ENCODE measurements around the gene SEMA4D.

SEMA4D gene

GRCh38 chr9:89433826-89434225 is 64.1 kb downstream of the SEMA4D start:
- Histone ChIP-seq H3K4me2 (ENCODE audit: low read depth, low read length, poor library complexity, severe bottlenecking) (no peak overlapping the region), H4K20me1 (ENCODE audit: insufficient read depth, low read length, poor library complexity, severe bottlenecking) (peaks cover 93% of the 10 kb centered on the region), H3K9me3 (ENCODE audit: insufficient read depth, low read depth, low read length) (no peaks in the 10 kb centered on the region), H3K4me1 (ENCODE audit: insufficient read depth, low read length, poor library complexity, severe bottlenecking) (peaks cover 30% of the 10 kb centered on the region), H3K4me3 (ENCODE audit: low read length, poor library complexity, severe bottlenecking) (no peak overlapping the region), H3K79me2 (ENCODE audit: insufficient read depth, low read length) (peaks cover 98% of the 10 kb centered on the region), H3K27me3 (ENCODE audit: insufficient read depth, low read length, poor library complexity, severe bottlenecking) (no peaks in the 10 kb centered on the region), H3K36me3 (ENCODE audit: insufficient read depth, low read length) (peaks cover 38% of the 10 kb centered on the region; the same call in 1 of the 2 replicates), H3F3A (ENCODE audit: low read depth) (no peaks in the 10 kb centered on the region), H2AFZ (ENCODE audit: low read length) (no peak overlapping the region), H3K9me2 (replicated peaks; ENCODE audit: low read depth, low read length) (no peaks in the 10 kb centered on the region), H3K9ac (ENCODE audit: low read depth, low read length, poor library complexity, severe bottlenecking) (no peak overlapping the region)
- no peak for TF ChIP-seq EZH2phosphoT487 (IDR thresholded peaks at IDR 0.05; ENCODE audit: borderline replicate concordance)
- TF ChIP-seq CTCF (conservative IDR thresholded peaks at IDR 0.05; ENCODE audit: low read length) = no peak

GRCh38 chr9:89432986-89433530 is 64.9 kb downstream of the SEMA4D start:
- peaks cover 37% of the 10 kb centered on the region for H3K4me1 ChIP-seq (ENCODE audit: insufficient read depth, low read length, poor library complexity, severe bottlenecking)
- H2AFZ ChIP-seq (ENCODE audit: low read length) = no peak overlapping the region
- no peak overlapping the region for H3K9ac ChIP-seq (ENCODE audit: low read depth, low read length, poor library complexity, severe bottlenecking)
- TF ChIP-seq CTCF (conservative IDR thresholded peaks at IDR 0.05; ENCODE audit: low read length) = no peak
- H3K27me3 ChIP-seq (ENCODE audit: insufficient read depth, low read length, poor library complexity, severe bottlenecking) = no peaks in the 10 kb centered on the region
- H3K36me3 ChIP-seq (ENCODE audit: insufficient read depth, low read length) = peaks cover 34% of the 10 kb centered on the region; the same call in 1 of the 2 replicates
- H3K9me3 ChIP-seq (ENCODE audit: insufficient read depth, low read depth, low read length) = no peaks in the 10 kb centered on the region
- no peak overlapping the region for H3K4me2 ChIP-seq (ENCODE audit: low read depth, low read length, poor library complexity, severe bottlenecking)
- H3K9me2 ChIP-seq (replicated peaks; ENCODE audit: low read depth, low read length) = no peaks in the 10 kb centered on the region
- peaks cover 97% of the 10 kb centered on the region for H4K20me1 ChIP-seq (ENCODE audit: insufficient read depth, low read length, poor library complexity, severe bottlenecking)
- no peak overlapping the region for H3K4me3 ChIP-seq (ENCODE audit: low read length, poor library complexity, severe bottlenecking)
- H3F3A ChIP-seq (ENCODE audit: low read depth) = no peaks in the 10 kb centered on the region
- peaks cover 100% of the 10 kb centered on the region for H3K79me2 ChIP-seq (ENCODE audit: insufficient read depth, low read length)

- Histone ChIP-seq H3K4me1 (ENCODE audit: insufficient read depth, low read length, poor library complexity, severe bottlenecking) (peaks cover 45% of the 10 kb centered on the region), H3K4me2 (ENCODE audit: low read depth, low read length, poor library complexity, severe bottlenecking) (no peak overlapping the region), H3K27me3 (ENCODE audit: insufficient read depth, low read length, poor library complexity, severe bottlenecking) (no peaks in the 10 kb centered on the region), H3K9ac (ENCODE audit: low read depth, low read length, poor library complexity, severe bottlenecking) (no peak overlapping the region), H3K9me3 (ENCODE audit: insufficient read depth, low read depth, low read length) (no peaks in the 10 kb centered on the region), H3K79me2 (ENCODE audit: insufficient read depth, low read length) (peaks cover 100% of the 10 kb centered on the region), H3K4me3 (ENCODE audit: low read length, poor library complexity, severe bottlenecking) (no peak overlapping the region), H3K36me3 (ENCODE audit: insufficient read depth, low read length) (peaks cover 32% of the 10 kb centered on the region; the same call in 1 of the 2 replicates), H4K20me1 (ENCODE audit: insufficient read depth, low read length, poor library complexity, severe bottlenecking) (peaks cover 96% of the 10 kb centered on the region), H2AFZ (ENCODE audit: low read length) (no peak overlapping the region), H3K9me2 (replicated peaks; ENCODE audit: low read depth, low read length) (no peaks in the 10 kb centered on the region), H3F3A (ENCODE audit: low read depth) (peaks cover 3% of the 10 kb centered on the region; the same call in 1 of the 2 replicates)
- no peak for TF ChIP-seq CTCF (conservative IDR thresholded peaks at IDR 0.05; ENCODE audit: low read length)
- no peak for TF ChIP-seq EZH2phosphoT487 (IDR thresholded peaks at IDR 0.05; ENCODE audit: borderline replicate concordance)
Observed at GRCh38 chr9:89431930-89432725, 65.8 kb downstream of the SEMA4D start.
